K562 (cell line): ENCODE results near the gene LRP2. TPM values are rescaled to one million over a fixed set of nuclear protein-coding genes. Genes with fewer than 3 reads are reported as not detected.

Experiments
- ATAC-seq: fragments of 200-7000 bp; cut with Tn5 transposase; 3 replicates; pipeline ENCODE4 v1.9.1; 2020; ENCODE audit warnings: moderate library complexity
- BruUV-seq: library from RNA; stranded (reverse); fragments of 400-500 nt; replicated peaks from 2 replicates; lab custom pipeline; 2021; lab: Mats Ljungman, UMichigan
- CTCF ChIA-PET: fragments of 300-600 bp; formaldehyde crosslinking; extraction: SDS; loops from one replicate; lab custom pipeline; 2021; ENCODE audit warnings: low intra/inter-chr PET ratio; lab: Yijun Ruan, JAX
- POLR2A ChIA-PET: fragments of 300-600, 350-650 bp; sonication (Branson Sonifier 250); formaldehyde crosslinking; extraction: SDS; loops from one replicate; lab custom pipeline; 2021; ENCODE audit warnings: antibody characterized with exemption, inconsistent platforms; lab: Yijun Ruan, JAX
- DNase-seq, 4 experiments: peaks; one replicate each; pipeline versions ENCODE4 v3.0.0 to v3.0.0-alpha.2; 2011 to 2018; ENCODE audit warnings: low spot score in 3 of 4, mixed read lengths in 3 of 4; ENCODE audit errors: extremely low read depth in 1 of 4
- FAIRE-seq: peaks from 2 replicates; lab custom pipeline; 2011; peaks lifted over from hg19 to GRCh38; lab: Jason Lieb, UNC
- H2AFZ ChIP-seq: 2 replicates; pipeline ENCODE4 v1.6.0; 2011; ENCODE audit warnings: low read depth, low read length, control low read depth, inconsistent platforms
- H3K27ac ChIP-seq: fragments of 200-600 bp; 3 replicates; pipeline ENCODE4 v1.8.0; 2011; ENCODE audit warnings: low read depth, mild to moderate bottlenecking, control low read depth, inconsistent platforms, low read length, moderate library complexity, mixed read lengths; ENCODE audit errors: extremely low read depth
- H3K27me3 ChIP-seq, 2 experiments: fragments of 300-600 bp in 1 of 2; 2 replicates in 1 of 2; 3 replicates in 1 of 2; pipeline versions ENCODE4 v1.6.0 to v1.8.0; 2011; ENCODE audit warnings: inconsistent platforms in 2 of 2, low read length in 2 of 2, mild to moderate bottlenecking in 1 of 2, mixed read lengths in 1 of 2, moderate library complexity in 1 of 2; ENCODE audit not compliant: control insufficient read depth in 2 of 2, insufficient read depth in 2 of 2
- H3K36me3 ChIP-seq: fragments of 300-600 bp; 3 replicates; pipeline ENCODE4 v1.8.0; 2011; ENCODE audit warnings: mild to moderate bottlenecking, low read length, inconsistent platforms; ENCODE audit not compliant: control insufficient read depth, insufficient read depth
- H3K4me1 ChIP-seq, 2 experiments: fragments of 200-600 bp in 1 of 2; replicated peaks in 1 of 2; 2 replicates in 1 of 2; 3 replicates in 1 of 2; pipeline versions ENCODE4 v1.5.1 to v1.8.0; 2011; ENCODE audit warnings: inconsistent platforms in 2 of 2, low read length in 2 of 2, mild to moderate bottlenecking in 1 of 2, mixed read lengths in 1 of 2, moderate library complexity in 1 of 2; ENCODE audit not compliant: control insufficient read depth in 2 of 2, insufficient read depth in 2 of 2
- H3K4me2 ChIP-seq: 2 replicates; pipeline ENCODE4 v1.6.1; 2011; ENCODE audit warnings: low read length, control low read depth, inconsistent platforms, mixed read lengths; ENCODE audit not compliant: insufficient read depth
- H3K4me3 ChIP-seq: fragments of 200-600 bp; sonication (generic), shearing (Covaris generic); 2 replicates; pipeline ENCODE4 v1.5.1; 2016; ENCODE audit warnings: control low read depth, inconsistent platforms
- H3K79me2 ChIP-seq: fragments of 200-600 bp; 3 replicates; pipeline ENCODE4 v1.8.0; 2011; ENCODE audit warnings: low read length, inconsistent platforms; ENCODE audit not compliant: control insufficient read depth, insufficient read depth
- H3K9ac ChIP-seq, 2 experiments: 2 replicates each; pipeline versions ENCODE4 v1.6.0 to v1.6.1; 2011; ENCODE audit warnings: low read depth in 2 of 2, low read length in 2 of 2, control low read depth in 1 of 2, inconsistent platforms in 1 of 2, mild to moderate bottlenecking in 1 of 2, mixed read lengths in 1 of 2; ENCODE audit not compliant: insufficient read depth in 1 of 2
- H3K9me1 ChIP-seq: one replicate; pipeline ENCODE4 v1.6.0; 2011; ENCODE audit warnings: inconsistent platforms, mild to moderate bottlenecking, low read length, moderate library complexity; ENCODE audit not compliant: control insufficient read depth, insufficient read depth
- H3K9me3 ChIP-seq: replicated peaks from 2 replicates; pipeline ENCODE4 v1.5.1; 2011; ENCODE audit warnings: low read depth, low read length, inconsistent platforms; ENCODE audit not compliant: control insufficient read depth, insufficient read depth
- H4K20me1 ChIP-seq: replicated peaks from 2 replicates; pipeline ENCODE4 v1.6.1; 2011; ENCODE audit warnings: low read length, inconsistent platforms, mixed read lengths; ENCODE audit not compliant: control insufficient read depth, insufficient read depth
- ARNT ChIP-seq, 2 experiments: fragments of 450-650 bp; IDR thresholded peaks; 2 replicates each; pipeline ENCODE4 v1.6.1; 2016; ENCODE audit warnings: mild to moderate bottlenecking in 1 of 2
- CREB3 ChIP-seq: fragments of 450-650 bp; conservative IDR thresholded peaks from 2 replicates; pipeline ENCODE4 v1.6.1; 2016; ENCODE audit warnings: missing genetic modification characterization, low read depth, mild to moderate bottlenecking, missing compliant biosample characterization, moderate library complexity
- GTF2E2 ChIP-seq: fragments of 200-800 bp; sonication (Bioruptor generic); IDR thresholded peaks from 2 replicates; pipeline ENCODE4 v1.6.1; 2016; ENCODE audit warnings: missing genetic modification characterization, missing compliant biosample characterization
- HMGN3 ChIP-seq: IDR thresholded peaks from 2 replicates; pipeline ENCODE4 v1.6.1; 2011; ENCODE audit warnings: borderline replicate concordance, low read depth, mild to moderate bottlenecking, mixed read lengths, low read length; ENCODE audit not compliant: insufficient read length; ENCODE audit errors: extremely low read depth
- MEF2A ChIP-seq: IDR thresholded peaks from 2 replicates; pipeline ENCODE4 v1.6.1; 2011; ENCODE audit warnings: low read depth, mild to moderate bottlenecking, low read length, moderate library complexity; ENCODE audit not compliant: control insufficient read depth
- NELFE ChIP-seq: IDR thresholded peaks from 2 replicates; pipeline ENCODE4 v1.6.1; 2011; ENCODE audit warnings: mild to moderate bottlenecking; ENCODE audit not compliant: insufficient read depth, insufficient read length
- RB1 ChIP-seq: fragments of 450-650 bp; IDR thresholded peaks from 2 replicates; pipeline ENCODE4 v1.6.1; 2017; ENCODE audit warnings: low read depth, mild to moderate bottlenecking
- TARDBP ChIP-seq: fragments of 450-650 bp; IDR thresholded peaks from 2 replicates; pipeline ENCODE4 v1.6.1; 2016
- TCF3 ChIP-seq: sonication (generic); formaldehyde crosslinking; IDR thresholded peaks from 2 replicates; pipeline ENCODE4 v1.4.0; 2020; ENCODE audit warnings: mild to moderate bottlenecking, missing genetic modification reagents
- TCF7L2 ChIP-seq: fragments of 150-350 bp; IDR thresholded peaks from 2 replicates; pipeline ENCODE4 v1.6.1; 2016; ENCODE audit warnings: low read depth, mild to moderate bottlenecking, low read length, moderate library complexity
- TEAD2 ChIP-seq: fragments of 450-650 bp; IDR thresholded peaks from 2 replicates; pipeline ENCODE4 v1.6.1; 2016; ENCODE audit warnings: missing genetic modification characterization, control low read depth, missing compliant biosample characterization
- TFE3 ChIP-seq: fragments of 450-650 bp; formaldehyde crosslinking; IDR thresholded peaks from 2 replicates; pipeline ENCODE4 v1.4.0; 2020; ENCODE audit warnings: mild to moderate bottlenecking, mixed read lengths
- U2AF1 ChIP-seq: fragments of 200-400 bp; formaldehyde crosslinking; optimal IDR thresholded peaks from 2 replicates; pipeline ENCODE3; 2017; ENCODE audit warnings: mild to moderate bottlenecking, low read depth, low read length, moderate library complexity
- ZNF184 ChIP-seq: sonication (generic); formaldehyde crosslinking; IDR thresholded peaks from 2 replicates; pipeline ENCODE4 v1.5.0; 2020; ENCODE audit warnings: missing genetic modification reagents
- WGBS: fragments of 100-300 bp; shearing (Covaris generic); methylation state at CpG from one replicate; pipeline ENCODE4 v1.1.6; 2016; ENCODE audit warnings: low coverage, mixed read lengths; ENCODE audit not compliant: insufficient coverage; ENCODE audit errors: missing lambda C conversion rate; 5-methylcytosine and 5-hydroxymethylcytosine counted together
- in situ Hi-C: fragments of 300-500 bp; cut with MboI; formaldehyde crosslinking; loops from 4 replicates; pipeline ENCODE4 v1.15.0; 2018; ENCODE audit warnings: inconsistent platforms, mixed read lengths
- intact Hi-C: fragments of 100-400 bp; cut with micrococcal nuclease; formaldehyde crosslinking; loops from 2 replicates; pipeline ENCODE4 v1.14.2; 2022
- polyA plus RNA-seq, 8 experiments: library from polyadenylated mRNA; depleted of rRNA in 4 of 8; stranded (reverse) in 5 of 8; unstranded in 3 of 8; fragments of >200 nt; fragmentation: Nextera tagmentation in 2 of 8; fragmentation: Illumina TruSeq in 1 of 8; extraction: Ambion mirVana in 2 of 8; extraction: Trizol in 1 of 8; gene quantifications; 2 replicates each; pipeline versions ENCODE4 v1.2.1 to v1.2.3, GENCODE V29; 2011 to 2014; ENCODE audit warnings: inconsistent platforms in 1 of 8, missing spikeins in 1 of 8
- total RNA-seq, 7 experiments: library from RNA; depleted of rRNA in 6 of 7; stranded (reverse); fragments of >200 nt in 6 of 7; fragmentation: Illumina TruSeq in 2 of 7; extraction: Trizol in 2 of 7; gene quantifications; 2 replicates each; pipeline versions ENCODE4 v1.2.1 to v1.2.3, GENCODE V29; 2011 to 2021; ENCODE audit warnings: low replicate concordance in 1 of 7

LRP2 gene
- total and polyA plus RNA-seq, 9 of the 15 experiments (the other 6 are each of a cell fraction or from before 2014, with no cell fraction given): 0.04 to 0.18 (median 0.11) TPM; not detected in 1

GRCh38 chr2:169082995-169083394 is 279.3 kb downstream of the LRP2 start:
- BruUV-seq: no TSS peak
- no peaks in the 10 kb centered on the region for H3K9me1 ChIP-seq
- H3K4me3 ChIP-seq: no peak overlapping the region
- CTCF ChIA-PET: no interaction called here
- DNase-seq (no peak), ATAC-seq (no peak), FAIRE-seq (no peak)
- intact Hi-C loops (no loop called here), in situ Hi-C loops (no loop called here)
- H3K79me2 ChIP-seq: no peaks in the 10 kb centered on the region
- no peaks in the 10 kb centered on the region for H4K20me1 ChIP-seq
- no peak overlapping the region for H3K27ac ChIP-seq
- POLR2A ChIA-PET: no interaction called here
- no peak overlapping the region for H3K9ac ChIP-seq
- H3K9me3 ChIP-seq: no peaks in the 10 kb centered on the region
- H3K36me3 ChIP-seq: no peaks in the 10 kb centered on the region
- H3K4me2 ChIP-seq: no peak overlapping the region
- H2AFZ ChIP-seq: peak overlapping the region; percentile 8; the same call in 1 of the 2 replicates
- H3K27me3 ChIP-seq: no peaks in the 10 kb centered on the region
- H3K4me1 ChIP-seq: peaks cover 0 to 9% of the 10 kb centered on the region in 2 experiments; a peak in 4 of 5 replicates
- 67% methylated on average over 4 of the region's 4 CpGs for WGBS
- TF ChIP-seq TEAD2 (tag) (no peak), RB1 (no peak), GTF2E2 (tag) (no peak), ARNT (IDR thresholded peaks at IDR 0.05) (no peak), HMGN3 (no peak), CREB3 (no peak), NELFE (no peak), ZNF184 (CRISPR knock-in tag) (no peak), TARDBP (no peak), TCF3 (no peak), TFE3 (CRISPR knock-in tag) (no peak), U2AF1 (no peak), MEF2A (no peak), TCF7L2 (no peak)
